ENCODE results near the gene GPC1.

DNA sequence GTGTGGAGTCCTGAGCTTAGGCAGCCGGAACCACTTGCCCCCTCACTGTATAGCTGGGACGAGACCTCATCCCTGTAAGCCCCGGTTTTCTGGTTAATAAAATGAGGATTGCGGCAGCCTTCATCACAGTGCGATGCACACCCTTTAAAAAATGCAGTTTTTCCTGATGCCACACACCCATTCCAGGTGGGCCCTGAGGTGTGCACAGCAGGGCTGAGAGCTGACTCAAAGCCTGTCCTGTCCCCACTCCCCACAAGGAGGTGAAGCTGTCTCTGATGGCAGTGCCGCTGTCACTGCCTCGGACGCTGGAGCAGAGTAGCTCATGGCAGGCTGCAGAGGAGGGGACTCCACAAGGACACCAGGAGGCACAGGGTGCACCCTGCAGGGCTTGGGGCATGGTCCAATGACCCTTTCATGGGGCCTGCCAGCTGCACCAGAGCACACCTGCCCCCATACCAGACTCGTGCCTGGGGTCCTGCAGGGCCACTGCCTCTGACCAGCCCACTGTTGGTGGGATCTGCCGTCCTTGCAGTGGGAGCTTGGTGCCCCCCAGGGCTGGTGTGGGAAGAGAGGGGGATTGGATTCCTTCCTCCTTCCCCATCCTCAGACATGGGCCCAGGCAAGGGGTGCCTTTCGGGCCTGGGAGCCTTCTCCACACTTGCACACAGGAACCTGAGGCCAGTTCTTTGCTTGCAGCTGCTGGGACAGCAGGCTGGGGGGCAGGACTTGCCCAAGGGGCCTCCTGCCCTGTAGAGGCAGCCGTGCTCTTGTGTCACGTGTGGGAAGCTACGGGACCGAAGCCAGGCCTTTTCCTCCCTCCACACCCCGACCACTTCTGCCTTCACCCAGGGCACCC is 22.8 kb downstream of the GPC1 start:
- no peak for TF ChIP-seq POLR2A (IDR thresholded peaks at IDR 0.05)
- no peak for TF ChIP-seq POLR2AphosphoS5 (IDR thresholded peaks at IDR 0.05)
